Measurements from ENCODE around the gene RALBP1. TPM values are rescaled to one million over a fixed set of nuclear protein-coding genes. Genes with fewer than 3 reads are reported as not detected.
"Not testable (repeated sequence)": the region's sequence is repeated elsewhere in the genome, so short reads cannot be mapped to it uniquely, and the experiment has no call there.

RALBP1 gene
- total and polyA plus RNA-seq, 12 donors: 22.5 to 59.9 (median 44.8) TPM

DNA sequence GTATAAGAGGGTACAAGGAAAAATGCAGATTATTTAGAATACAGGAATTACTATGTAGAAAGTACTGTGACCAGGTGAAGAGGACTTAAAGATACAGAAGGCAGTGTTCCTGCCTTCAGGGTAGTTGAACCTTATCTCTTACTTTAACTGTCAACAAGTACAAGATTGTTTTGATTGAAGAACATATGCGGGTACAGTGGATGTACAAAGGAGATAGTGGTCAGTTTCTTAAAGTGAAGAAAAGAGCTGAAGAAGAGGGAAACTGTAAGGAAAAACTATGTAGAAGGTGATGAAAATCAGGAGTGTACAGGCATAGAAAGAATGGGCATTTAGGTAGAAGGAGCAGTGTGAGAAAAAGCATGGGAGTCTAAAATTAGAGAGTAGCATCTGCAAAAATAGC is 2.2 kb downstream of the RALBP1 start:
- no peaks in the 10 kb centered on the region for H3K27me3 ChIP-seq
- no peaks in the 10 kb centered on the region for H3K36me3 ChIP-seq (replicated peaks in 1 of 2)
- TF ChIP-seq, protein P1, sequence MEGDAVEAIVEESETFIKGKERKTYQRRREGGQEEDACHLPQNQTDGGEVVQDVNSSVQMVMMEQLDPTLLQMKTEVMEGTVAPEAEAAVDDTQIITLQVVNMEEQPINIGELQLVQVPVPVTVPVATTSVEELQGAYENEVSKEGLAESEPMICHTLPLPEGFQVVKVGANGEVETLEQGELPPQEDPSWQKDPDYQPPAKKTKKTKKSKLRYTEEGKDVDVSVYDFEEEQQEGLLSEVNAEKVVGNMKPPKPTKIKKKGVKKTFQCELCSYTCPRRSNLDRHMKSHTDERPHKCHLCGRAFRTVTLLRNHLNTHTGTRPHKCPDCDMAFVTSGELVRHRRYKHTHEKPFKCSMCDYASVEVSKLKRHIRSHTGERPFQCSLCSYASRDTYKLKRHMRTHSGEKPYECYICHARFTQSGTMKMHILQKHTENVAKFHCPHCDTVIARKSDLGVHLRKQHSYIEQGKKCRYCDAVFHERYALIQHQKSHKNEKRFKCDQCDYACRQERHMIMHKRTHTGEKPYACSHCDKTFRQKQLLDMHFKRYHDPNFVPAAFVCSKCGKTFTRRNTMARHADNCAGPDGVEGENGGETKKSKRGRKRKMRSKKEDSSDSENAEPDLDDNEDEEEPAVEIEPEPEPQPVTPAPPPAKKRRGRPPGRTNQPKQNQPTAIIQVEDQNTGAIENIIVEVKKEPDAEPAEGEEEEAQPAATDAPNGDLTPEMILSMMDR (IDR thresholded peaks at IDR 0.05): no peak
- TF ChIP-seq POLR2A (IDR thresholded peaks at IDR 0.05): no peak
- H3K9me3 ChIP-seq (replicated peaks in 1 of 3): no peaks in the 10 kb centered on the region
- intact Hi-C loops (cut with DNase I): no loop called here
- peaks cover 6 to 13% of the 10 kb centered on the region in 2 donors for H3K4me1 ChIP-seq (replicated peaks in 1 of 2)
- 40 to 63% (median 55%) methylated on average over 1 of the region's 1 CpG for WGBS, 4 donors
- no peak overlapping the region for H3K27ac ChIP-seq
- H3K4me3 ChIP-seq: no peak overlapping the region
- DNase-seq: no peak

GRCh38 chr18:9478545-9478944 is 3.2 kb downstream of the RALBP1 start:
- intact Hi-C loops (cut with DNase I): no loop called here
- Histone ChIP-seq H3K27ac (no peak overlapping the region), H3K4me1 (replicated peaks in 1 of 2) (peaks cover 6 to 18% of the 10 kb centered on the region in 2 donors), H3K27me3 (no peaks in the 10 kb centered on the region), H3K36me3 (replicated peaks in 1 of 2) (no peaks in the 10 kb centered on the region), H3K9me3 (replicated peaks in 1 of 3) (no peaks in the 10 kb centered on the region), H3K4me3 (no peak overlapping the region)
- 92 to 96% (median 93%) methylated on average over 23 to 31 of the region's 31 CpGs for WGBS, 4 donors
- peak in 1 of 7 donors; percentile 6 for DNase-seq
- no peak for TF ChIP-seq POLR2A (IDR thresholded peaks at IDR 0.05)
- TF ChIP-seq, protein P1 (IDR thresholded peaks at IDR 0.05): no peak

DNA sequence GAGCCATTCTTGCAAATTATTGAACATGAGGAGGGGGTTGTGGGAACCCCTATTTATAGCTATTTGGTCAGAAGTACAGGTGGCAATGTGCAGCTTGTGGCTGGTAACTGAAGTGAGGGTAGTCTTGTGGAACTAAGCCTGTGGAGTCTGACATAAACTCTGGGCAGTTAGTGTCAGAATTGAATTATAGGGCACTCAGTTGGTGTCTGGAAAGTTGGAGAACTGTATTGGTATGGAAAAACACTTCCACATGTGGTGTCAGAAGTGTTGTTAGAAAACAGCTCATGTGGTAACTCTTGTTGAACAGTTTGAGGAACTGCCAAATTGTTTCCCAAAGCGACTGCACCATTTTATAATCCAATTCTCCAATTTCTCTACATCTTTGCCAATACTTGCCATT is 7.5 kb downstream of the RALBP1 start:
- TF ChIP-seq, protein P1 (IDR thresholded peaks at IDR 0.05): no peak
- no peak for TF ChIP-seq POLR2A (IDR thresholded peaks at IDR 0.05)
- Histone ChIP-seq H3K4me3 (no peak overlapping the region), H3K9me3 (replicated peaks in 1 of 3) (no peaks in the 10 kb centered on the region), H3K27ac (no peak overlapping the region), H3K27me3 (no peaks in the 10 kb centered on the region), H3K36me3 (replicated peaks in 1 of 2) (no peaks in the 10 kb centered on the region), H3K4me1 (replicated peaks in 1 of 2) (peaks cover 0 to 5% of the 10 kb centered on the region in 2 donors)
- DNase-seq: no peak
- WGBS, 4 donors: 76 to 94% (median 87%) methylated on average over 1 of the region's 1 CpG
- intact Hi-C loops (cut with DNase I): no loop called here

GRCh38 chr18:9483526-9483925 is 8.2 kb downstream of the RALBP1 start:
- no peak overlapping the region for H3K4me3 ChIP-seq
- H3K4me1 ChIP-seq (replicated peaks in 1 of 2): peaks cover 0 to 5% of the 10 kb centered on the region in 2 donors
- TF ChIP-seq, protein P1 (IDR thresholded peaks at IDR 0.05): no peak
- no peak for TF ChIP-seq POLR2A (IDR thresholded peaks at IDR 0.05)
- no peak for DNase-seq
- H3K9me3 ChIP-seq (replicated peaks in 1 of 3): no peaks in the 10 kb centered on the region
- no peaks in the 10 kb centered on the region for H3K36me3 ChIP-seq (replicated peaks in 1 of 2)
- H3K27ac ChIP-seq: no peak overlapping the region
- intact Hi-C loops (cut with DNase I): no loop called here
- WGBS, 4 donors: 94 to 98% (median 96%) methylated on average over 7 of the region's 7 CpGs
- no peaks in the 10 kb centered on the region for H3K27me3 ChIP-seq

GRCh38 chr18:9484856-9485255 is 9.5 kb downstream of the RALBP1 start:
- H3K27ac ChIP-seq; H3K4me3 ChIP-seq; H3K9me3 ChIP-seq (replicated peaks in 1 of 3); intact Hi-C loops (cut with DNase I); H3K27me3 ChIP-seq; H3K36me3 ChIP-seq (replicated peaks in 1 of 2); H3K4me1 ChIP-seq (replicated peaks in 1 of 2): not testable (repeated sequence)
- WGBS, 4 donors: 46 to 53% (median 51%) methylated on average over 2 of the region's 2 CpGs
- peak in 6 of 7 donors; percentile 15 to 67 (median 60) for DNase-seq

Measured in adrenal gland (tissue), 12 donors.